Mammary epithelial cell (primary cell): Measurements from ENCODE around the gene FBLN5.

Experiments
- EZH2 ChIP-seq: IDR thresholded peaks from 2 replicates; pipeline ENCODE4 v1.6.1; 2012; ENCODE audit warnings: low read length, inconsistent platforms, borderline replicate concordance
- TF ChIP-seq, protein P1 (sequence below), 2 donors: IDR thresholded peaks in 1 of 2; conservative IDR thresholded peaks in 1 of 2; 2 replicates each; pipeline ENCODE4 v1.5.1; 2011 to 2012; ENCODE audit warnings: inconsistent platforms in 2 of 2, low read length in 2 of 2, mild to moderate bottlenecking in 2 of 2, control low read depth in 1 of 2, low read depth in 1 of 2; ENCODE audit not compliant: insufficient read depth in 1 of 2; ENCODE audit errors: extremely low read depth in 1 of 2

GRCh38 chr14:91983588-91983987 lies 36.1 kb upstream of the FBLN5 start:
- TF ChIP-seq EZH2, result no peak
- TF ChIP-seq, protein P1, sequence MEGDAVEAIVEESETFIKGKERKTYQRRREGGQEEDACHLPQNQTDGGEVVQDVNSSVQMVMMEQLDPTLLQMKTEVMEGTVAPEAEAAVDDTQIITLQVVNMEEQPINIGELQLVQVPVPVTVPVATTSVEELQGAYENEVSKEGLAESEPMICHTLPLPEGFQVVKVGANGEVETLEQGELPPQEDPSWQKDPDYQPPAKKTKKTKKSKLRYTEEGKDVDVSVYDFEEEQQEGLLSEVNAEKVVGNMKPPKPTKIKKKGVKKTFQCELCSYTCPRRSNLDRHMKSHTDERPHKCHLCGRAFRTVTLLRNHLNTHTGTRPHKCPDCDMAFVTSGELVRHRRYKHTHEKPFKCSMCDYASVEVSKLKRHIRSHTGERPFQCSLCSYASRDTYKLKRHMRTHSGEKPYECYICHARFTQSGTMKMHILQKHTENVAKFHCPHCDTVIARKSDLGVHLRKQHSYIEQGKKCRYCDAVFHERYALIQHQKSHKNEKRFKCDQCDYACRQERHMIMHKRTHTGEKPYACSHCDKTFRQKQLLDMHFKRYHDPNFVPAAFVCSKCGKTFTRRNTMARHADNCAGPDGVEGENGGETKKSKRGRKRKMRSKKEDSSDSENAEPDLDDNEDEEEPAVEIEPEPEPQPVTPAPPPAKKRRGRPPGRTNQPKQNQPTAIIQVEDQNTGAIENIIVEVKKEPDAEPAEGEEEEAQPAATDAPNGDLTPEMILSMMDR (conservative IDR thresholded peaks at IDR 0.05 in 1 of 2, IDR thresholded peaks at IDR 0.05 in 1 of 2; ENCODE audit: extremely low read depth in 1 of 2, insufficient read depth in 1 of 2, low read depth in 1 of 2, low read length in 2 of 2), result no peak
